Naive thymus-derived CD4-positive, alpha-beta T cell (primary cell): ENCODE measurements around the gene TRAF7. TPM values are rescaled to one million over a fixed set of nuclear protein-coding genes. Genes with fewer than 3 reads are reported as not detected.
"Not testable (repeated sequence)": the region's sequence is repeated elsewhere in the genome, so short reads cannot be mapped to it uniquely, and the experiment has no call there.

Source experiments
- ATAC-seq: fragments of 150-1000 bp; cut with Tn5 transposase; 2 replicates; pipeline ENCODE4 v1.10.0; 2021; ENCODE audit warnings: mild to moderate bottlenecking, moderate library complexity
- CTCF ChIA-PET: fragments of 350-600 bp; sonication (Branson Sonifier 250); formaldehyde crosslinking; loops from one replicate; lab custom pipeline; 2021; ENCODE audit warnings: antibody characterized with exemption; lab: Charles Lee
- POLR2A ChIA-PET: fragments of 350-600 bp; sonication (Branson Sonifier 250); formaldehyde crosslinking; loops from one replicate; lab custom pipeline; 2021; ENCODE audit warnings: antibody characterized with exemption, inconsistent platforms; lab: Charles Lee
- DNase-seq, 9 donors: peaks; one replicate each; pipeline versions ENCODE4 v3.0.0 to v3.0.0-alpha.2; 2020 to 2022; ENCODE audit warnings: mixed read lengths in 1 of 9
- H3K27ac ChIP-seq: one replicate; pipeline ENCODE4 v1.7.0; 2013; ENCODE audit warnings: mild to moderate bottlenecking, low read depth, low read length, moderate library complexity
- H3K27me3 ChIP-seq, 2 donors: one replicate each; pipeline ENCODE4 v1.7.0; 2013; ENCODE audit warnings: low read length in 2 of 2, mild to moderate bottlenecking in 2 of 2, moderate library complexity in 2 of 2; ENCODE audit not compliant: control insufficient read depth in 2 of 2, insufficient read depth in 2 of 2
- H3K36me3 ChIP-seq, 3 experiments: 1 replicate in 2 of 3; 2 replicates in 1 of 3; pipeline ENCODE4 v1.7.0; 2013; ENCODE audit warnings: low read length in 3 of 3, mild to moderate bottlenecking in 3 of 3, moderate library complexity in 1 of 3; ENCODE audit not compliant: insufficient read depth in 3 of 3, control insufficient read depth in 2 of 3
- H3K4me1 ChIP-seq, 2 donors: one replicate each; pipeline ENCODE4 v1.7.0; 2013; ENCODE audit warnings: low read length in 2 of 2, mild to moderate bottlenecking in 2 of 2, moderate library complexity in 1 of 2; ENCODE audit not compliant: control insufficient read depth in 2 of 2, insufficient read depth in 2 of 2
- H3K4me3 ChIP-seq: 2 replicates; pipeline ENCODE4 v1.7.0; 2013; ENCODE audit warnings: mild to moderate bottlenecking, low read length
- H3K9me3 ChIP-seq, 3 experiments: 1 replicate in 2 of 3; 2 replicates in 1 of 3; pipeline ENCODE4 v1.7.0; 2013; ENCODE audit warnings: low read length in 3 of 3; ENCODE audit not compliant: control insufficient read depth in 2 of 3
- H3K27ac Mint-ChIP-seq, 9 donors: one replicate each; pipeline ENCODE4 v1.8.0; 2020 to 2022; ENCODE audit warnings: mixed read lengths in 9 of 9, mild to moderate bottlenecking in 8 of 9, moderate library complexity in 5 of 9, inconsistent platforms in 2 of 9
- H3K27me3 Mint-ChIP-seq, 5 donors: one replicate each; pipeline ENCODE4 v1.8.0; 2021 to 2022; ENCODE audit warnings: mixed read lengths in 5 of 5, mild to moderate bottlenecking in 1 of 5
- H3K36me3 Mint-ChIP-seq, 5 donors: one replicate each; pipeline ENCODE4 v1.8.0; 2020 to 2022; ENCODE audit warnings: mixed read lengths in 5 of 5, mild to moderate bottlenecking in 3 of 5, inconsistent platforms in 1 of 5
- H3K4me1 Mint-ChIP-seq, 7 donors: one replicate each; pipeline ENCODE4 v1.8.0; 2020 to 2022; ENCODE audit warnings: mixed read lengths in 7 of 7, mild to moderate bottlenecking in 3 of 7, inconsistent platforms in 1 of 7
- H3K4me3 Mint-ChIP-seq, 10 donors: one replicate each; pipeline ENCODE4 v1.8.0; 2020 to 2022; ENCODE audit warnings: mild to moderate bottlenecking in 10 of 10, mixed read lengths in 10 of 10, moderate library complexity in 6 of 10, inconsistent platforms in 2 of 10
- H3K9me3 Mint-ChIP-seq, 11 donors: one replicate each; pipeline ENCODE4 v1.8.0; 2020 to 2022; ENCODE audit warnings: mixed read lengths in 11 of 11, mild to moderate bottlenecking in 4 of 11, inconsistent platforms in 1 of 11, moderate library complexity in 1 of 11
- intact Hi-C, 2 donors: fragments of 100-400 bp; cut with micrococcal nuclease; formaldehyde crosslinking; loops; one replicate each; pipeline ENCODE4 v1.15.1; 2023
- polyA plus RNA-seq, 2 donors: library from polyadenylated mRNA; unstranded; fragments of 300-500 nt; fragmentation: Illumina TruSeq; gene quantifications; one replicate each; pipeline ENCODE4 v1.2.3, GENCODE V29; 2021
- total RNA-seq, 6 experiments: library from RNA in 5 of 6; stranded (reverse) in 5 of 6; gene quantifications; 1 replicate in 5 of 6; 2 replicates in 1 of 6; pipeline ENCODE4 v1.2.3 and lab custom pipeline; 2021 to 2026

Gene TRAF7
- total and polyA plus RNA-seq, 7 experiments from 2014 or later, result 4.8 to 58.3 (median 34.8) TPM

DNA sequence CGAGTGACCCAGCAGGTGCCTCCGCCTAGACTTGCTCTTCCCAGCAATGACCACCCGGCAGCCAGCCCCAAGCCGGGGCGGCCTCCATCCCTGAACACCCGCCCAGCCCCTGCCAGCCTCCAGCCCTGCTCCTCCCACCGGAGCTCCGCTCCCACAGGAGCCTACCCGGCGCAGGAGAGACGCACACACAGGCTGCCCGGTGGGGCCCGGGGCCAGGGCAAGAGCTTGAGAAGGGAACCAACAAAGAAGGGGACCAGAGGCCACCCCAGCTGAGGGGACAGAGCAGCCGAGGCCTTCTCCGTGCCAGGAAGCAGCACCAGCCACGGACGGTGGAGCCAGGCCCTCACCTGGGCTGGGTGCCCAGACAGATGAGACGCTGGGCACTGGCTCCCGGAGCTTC is 33.7 kb upstream of the TRAF7 start:
- Histone ChIP-seq H3K27ac (no peak overlapping the region), H3K4me1 (no peaks in the 10 kb centered on the region), H3K36me3 (no peaks in the 10 kb centered on the region), H3K27me3 (no peaks in the 10 kb centered on the region), H3K4me3 (no peak overlapping the region), H3K9me3 (no peaks in the 10 kb centered on the region)
- no peaks in the 10 kb centered on the region for H3K9me3 Mint-ChIP-seq
- ChIA-PET POLR2A (interaction anchor here (0.8 kb wide), 1 partner anchor 33 kb away, joined by 4 read pairs; no protein-coding TSS in a partner anchor), CTCF (interaction anchor here (0.6 to 1.5 kb wide), 2 partner anchors 19 to 334 kb away, joined by 3 to 12 read pairs; no protein-coding TSS in a partner anchor)
- no peaks in the 10 kb centered on the region for H3K36me3 Mint-ChIP-seq
- H3K4me3 Mint-ChIP-seq, result no peak overlapping the region
- DNase-seq (no peak), ATAC-seq (peak; percentile 14)
- peaks cover 0 to 28% (median 16%) of the 10 kb centered on the region in 7 donors for H3K4me1 Mint-ChIP-seq
- intact Hi-C loops, result loop anchor here (1.0 kb wide), 1 partner anchor 18 kb away; no protein-coding TSS in a partner anchor
- no peaks in the 10 kb centered on the region for H3K27me3 Mint-ChIP-seq
- H3K27ac Mint-ChIP-seq, result no peak overlapping the region

- Mint-ChIP-seq H3K36me3 (no peaks in the 10 kb centered on the region), H3K27ac (peak overlapping the region in 2 of 9 donors; percentile 12 to 28), H3K4me3 (no peak overlapping the region), H3K27me3 (no peaks in the 10 kb centered on the region), H3K9me3 (no peaks in the 10 kb centered on the region), H3K4me1 (peaks cover 0 to 33% (median 18%) of the 10 kb centered on the region in 7 donors)
- H3K27me3 ChIP-seq, result no peaks in the 10 kb centered on the region
- H3K27ac ChIP-seq, result no peak overlapping the region
- DNase-seq, result no peak
- H3K4me3 ChIP-seq, result no peak overlapping the region
- H3K9me3 ChIP-seq, result no peaks in the 10 kb centered on the region
- CTCF ChIA-PET, result interaction anchor here (0.6 to 1.5 kb wide), 2 partner anchors 18 to 334 kb away, joined by 3 to 12 read pairs; no protein-coding TSS in a partner anchor
- intact Hi-C loops, result no loop called here
- POLR2A ChIA-PET, result no interaction called here
- no peak for ATAC-seq
- no peaks in the 10 kb centered on the region for H3K4me1 ChIP-seq
- H3K36me3 ChIP-seq, result no peaks in the 10 kb centered on the region
Observed at GRCh38 chr16:2122429-2122828, 33.2 kb upstream of the TRAF7 start.

DNA sequence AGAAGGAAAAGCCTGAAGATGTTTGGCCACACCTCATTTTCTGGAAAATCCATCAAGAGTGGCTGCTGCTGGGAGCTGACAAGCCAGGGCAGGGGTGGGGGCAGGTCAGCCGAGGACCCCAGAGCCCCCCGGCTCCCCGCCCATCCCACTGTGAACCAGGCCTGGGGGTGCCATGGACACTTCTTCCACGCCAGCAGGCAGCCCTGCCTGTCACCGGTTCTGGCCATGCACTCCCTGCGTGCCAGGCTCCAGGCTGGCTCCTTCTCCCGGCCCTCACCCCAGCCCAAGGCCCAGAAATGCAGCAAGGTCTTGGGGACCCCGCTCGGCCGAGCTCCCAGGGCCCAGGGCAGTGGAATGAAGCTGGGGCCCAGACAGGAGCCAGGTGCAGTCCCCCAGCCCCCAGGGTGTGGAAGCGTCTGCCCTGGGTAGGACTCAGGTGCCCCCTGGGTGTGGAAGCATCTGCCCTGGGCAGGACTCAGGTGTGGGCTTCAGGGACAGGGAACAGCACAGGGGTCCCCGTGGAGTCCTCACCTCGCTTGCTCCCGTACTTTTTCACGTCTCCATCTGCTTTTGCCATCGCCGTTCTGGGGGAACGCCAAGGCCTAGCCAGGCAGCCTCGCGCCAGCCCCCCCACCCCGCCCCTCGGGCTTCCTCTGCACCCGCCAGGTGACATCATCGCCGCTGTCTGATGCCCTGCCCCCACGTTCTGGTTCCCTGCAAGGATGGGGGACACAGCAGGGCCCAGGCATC is 32.5 kb upstream of the TRAF7 start:
- CTCF ChIA-PET, H3K9me3 ChIP-seq, H3K9me3 Mint-ChIP-seq, H3K27me3 Mint-ChIP-seq, H3K36me3 Mint-ChIP-seq, H3K27me3 ChIP-seq, H3K4me3 ChIP-seq, POLR2A ChIA-PET, H3K4me1 ChIP-seq, ATAC-seq, H3K27ac ChIP-seq, H3K36me3 ChIP-seq, H3K4me3 Mint-ChIP-seq, H3K27ac Mint-ChIP-seq, intact Hi-C loops, DNase-seq: not testable (repeated sequence)
- peaks cover 2 to 33% (median 18%) of the 10 kb centered on the region in 7 donors for H3K4me1 Mint-ChIP-seq

GRCh38 chr16:2123706-2124376 is 31.7 kb upstream of the TRAF7 start:
- H3K27me3 Mint-ChIP-seq, intact Hi-C loops, H3K4me3 Mint-ChIP-seq, H3K9me3 ChIP-seq, H3K27me3 ChIP-seq, H3K4me3 ChIP-seq, H3K36me3 ChIP-seq, ATAC-seq, H3K4me1 ChIP-seq, H3K27ac Mint-ChIP-seq, DNase-seq, CTCF ChIA-PET, POLR2A ChIA-PET, H3K27ac ChIP-seq, H3K36me3 Mint-ChIP-seq, H3K9me3 Mint-ChIP-seq: not testable (repeated sequence)
- H3K4me1 Mint-ChIP-seq, result peaks cover 5 to 37% (median 24%) of the 10 kb centered on the region in 7 donors

DNA sequence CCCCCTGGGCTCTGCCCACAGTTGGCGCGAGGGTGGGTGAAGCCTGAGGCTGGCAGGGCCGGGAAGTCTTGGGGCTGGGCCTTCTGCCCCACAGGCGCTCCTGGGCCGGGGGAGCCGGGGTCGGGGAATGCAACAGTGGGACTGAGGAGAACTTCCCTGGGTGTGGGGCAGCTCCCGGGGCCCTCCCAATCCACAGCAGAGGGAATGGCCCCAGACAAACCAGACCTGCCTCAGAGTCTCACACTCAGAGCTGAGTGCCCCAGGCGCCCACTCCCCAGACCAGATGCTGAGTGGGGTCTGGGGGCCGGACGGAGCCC is 31.2 kb upstream of the TRAF7 start:
- H3K4me3 ChIP-seq, H3K27ac ChIP-seq, H3K4me3 Mint-ChIP-seq, H3K27me3 Mint-ChIP-seq, H3K9me3 Mint-ChIP-seq, POLR2A ChIA-PET, H3K36me3 ChIP-seq, CTCF ChIA-PET, ATAC-seq, H3K4me1 ChIP-seq, H3K27ac Mint-ChIP-seq, DNase-seq, intact Hi-C loops, H3K36me3 Mint-ChIP-seq, H3K27me3 ChIP-seq, H3K9me3 ChIP-seq: not testable (repeated sequence)
- H3K4me1 Mint-ChIP-seq, result peaks cover 5 to 37% (median 24%) of the 10 kb centered on the region in 7 donors

DNA sequence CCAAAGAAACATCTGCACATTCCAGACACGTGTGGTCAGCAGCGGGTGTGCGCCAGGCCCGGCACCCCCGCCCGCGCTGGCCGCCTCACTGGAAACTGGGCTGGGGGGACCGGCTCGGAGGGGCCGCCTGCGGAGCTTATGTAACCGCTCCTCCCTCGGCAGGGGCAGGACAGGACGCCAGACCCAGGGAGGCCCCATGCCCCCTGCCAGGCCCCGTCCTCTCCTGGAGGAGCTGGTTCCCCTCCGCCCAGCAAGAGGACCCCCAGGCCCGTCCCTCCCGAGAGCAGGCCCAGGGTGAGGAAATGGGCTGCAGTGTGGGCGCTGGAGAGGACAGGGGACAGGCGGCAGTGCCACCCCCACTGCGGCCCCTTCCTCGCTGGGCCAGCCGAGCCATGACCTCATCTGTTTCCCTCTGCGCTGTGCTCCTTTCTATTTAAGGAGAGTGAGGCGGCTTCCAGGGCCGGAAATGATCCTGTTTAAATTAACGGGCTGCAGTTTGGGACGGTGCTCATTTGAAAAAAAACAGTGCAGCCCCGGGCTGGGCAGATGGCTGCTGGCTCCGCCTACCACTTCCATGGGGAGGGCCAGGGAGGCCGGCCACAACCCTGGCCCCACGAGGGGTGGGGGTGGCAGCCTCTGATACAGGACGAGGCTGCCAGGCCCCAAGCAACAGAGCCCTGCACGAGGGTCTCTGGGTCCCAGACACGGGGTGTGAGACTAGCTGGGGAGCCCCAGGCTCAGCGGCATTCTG is 30.7 kb upstream of the TRAF7 start:
- POLR2A ChIA-PET, H3K27ac ChIP-seq, H3K36me3 ChIP-seq, intact Hi-C loops, H3K27me3 ChIP-seq, H3K4me3 ChIP-seq, H3K4me3 Mint-ChIP-seq, H3K27ac Mint-ChIP-seq, DNase-seq, H3K27me3 Mint-ChIP-seq, ATAC-seq, H3K4me1 ChIP-seq, H3K9me3 ChIP-seq, H3K36me3 Mint-ChIP-seq, CTCF ChIA-PET, H3K9me3 Mint-ChIP-seq: not testable (repeated sequence)
- peaks cover 5 to 37% (median 24%) of the 10 kb centered on the region in 7 donors for H3K4me1 Mint-ChIP-seq
